H1 (cell line): ENCODE data around the gene RIPOR3. TPM values are rescaled to one million over a fixed set of nuclear protein-coding genes. Genes with fewer than 3 reads are reported as not detected.

Source experiments
- CTCF ChIA-PET: fragments of 300-600 bp; sonication (Branson Sonifier 250); formaldehyde crosslinking; loops from one replicate; lab custom pipeline; 2021; ENCODE audit not compliant: partially characterized antibody; lab: Charles Lee
- POLR2A ChIA-PET: fragments of 300-600 bp; sonication (Branson Sonifier 250); formaldehyde crosslinking; loops from one replicate; lab custom pipeline; 2021; ENCODE audit warnings: inconsistent platforms; ENCODE audit not compliant: partially characterized antibody; lab: Charles Lee
- DNase-seq, 2 experiments: peaks; one replicate each; pipeline versions ENCODE4 v3.0.0 to v3.0.0-alpha.2; 2010 to 2022; ENCODE audit warnings: low spot score in 2 of 2, low read depth in 1 of 2, mixed read lengths in 1 of 2
- FAIRE-seq: peaks from 2 replicates; lab custom pipeline; 2011; peaks lifted over from hg19 to GRCh38; lab: Jason Lieb, UNC
- H2AFZ ChIP-seq: 2 replicates; pipeline ENCODE4 v1.8.1; 2012; ENCODE audit warnings: low read length, inconsistent platforms
- H2AK5ac ChIP-seq: 2 replicates; pipeline ENCODE4 v1.6.1; 2013; ENCODE audit warnings: low read depth, low read length
- H2BK120ac ChIP-seq: replicated peaks from 2 replicates; pipeline ENCODE3; 2013; ENCODE audit warnings: low read depth, low read length, inconsistent platforms
- H2BK12ac ChIP-seq: 2 replicates; pipeline ENCODE4 v1.6.1; 2013; ENCODE audit warnings: low read depth, low read length
- H2BK15ac ChIP-seq: 2 replicates; pipeline ENCODE4 v1.6.1; 2013; ENCODE audit warnings: low read length
- H2BK20ac ChIP-seq: 2 replicates; pipeline ENCODE4 v1.6.1; 2013; ENCODE audit warnings: low read length
- H2BK5ac ChIP-seq: 2 replicates; pipeline ENCODE4 v1.6.1; 2013; ENCODE audit warnings: low read depth, low read length
- H3K14ac ChIP-seq: 2 replicates; pipeline ENCODE4 v1.6.1; 2013; ENCODE audit warnings: inconsistent platforms; ENCODE audit not compliant: insufficient read length
- H3K18ac ChIP-seq: 2 replicates; pipeline ENCODE4 v1.6.1; 2013; ENCODE audit warnings: low read length; ENCODE audit errors: extremely low read depth
- H3K23ac ChIP-seq: 2 replicates; pipeline ENCODE4 v1.6.1; 2013; ENCODE audit warnings: inconsistent platforms; ENCODE audit not compliant: insufficient read length
- H3K23me2 ChIP-seq: 2 replicates; pipeline ENCODE4 v1.6.1; 2013; ENCODE audit warnings: low read depth, low read length
- H3K27ac ChIP-seq: 2 replicates; pipeline ENCODE4 v1.6.1; 2011; ENCODE audit warnings: low read depth, low read length, inconsistent platforms
- H3K27me3 ChIP-seq, 4 experiments: replicated peaks in 1 of 4; 1 replicate in 1 of 4; 2 replicates in 3 of 4; pipeline versions ENCODE4 v1.6.1 to v1.8.1; 2011 to 2013; ENCODE audit warnings: low read length in 3 of 4, mild to moderate bottlenecking in 3 of 4, inconsistent platforms in 2 of 4, mixed read lengths in 2 of 4, moderate library complexity in 1 of 4; ENCODE audit not compliant: control insufficient read depth in 3 of 4, insufficient read depth in 3 of 4; ENCODE audit errors: extremely low read depth in 1 of 4
- H3K36me3 ChIP-seq, 4 experiments: 2 replicates each; pipeline versions ENCODE4 v1.6.1 to v1.8.1; 2011 to 2013; ENCODE audit warnings: mild to moderate bottlenecking in 4 of 4, low read length in 3 of 4, moderate library complexity in 2 of 4, control low read depth in 1 of 4, inconsistent platforms in 1 of 4; ENCODE audit not compliant: insufficient read depth in 4 of 4, control insufficient read depth in 2 of 4
- H3K4ac ChIP-seq: replicated peaks from 2 replicates; pipeline ENCODE3; 2013; ENCODE audit warnings: low read length, low read depth, mixed read lengths, inconsistent platforms; ENCODE audit not compliant: insufficient read length
- H3K4me1 ChIP-seq, 4 experiments: replicated peaks in 1 of 4; 1 replicate in 1 of 4; 2 replicates in 3 of 4; pipeline versions ENCODE4 v1.6.1 to v1.8.1; 2011 to 2013; ENCODE audit warnings: low read length in 3 of 4, inconsistent platforms in 2 of 4, mixed read lengths in 1 of 4; ENCODE audit not compliant: insufficient read depth in 4 of 4, control insufficient read depth in 3 of 4
- H3K4me2 ChIP-seq, 2 experiments: 2 replicates each; pipeline versions ENCODE4 v1.6.1 to v1.8.1; 2011 to 2013; ENCODE audit warnings: low read depth in 2 of 2, low read length in 2 of 2, control low read depth in 1 of 2, inconsistent platforms in 1 of 2, mild to moderate bottlenecking in 1 of 2; ENCODE audit not compliant: insufficient read depth in 1 of 2
- H3K4me3 ChIP-seq, 4 experiments: fragments of 200-600, 300-600 bp in 1 of 4; sonication (generic), shearing (Covaris generic), sonication (Bioruptor Twin) in 1 of 4; 2 replicates each; pipeline versions ENCODE4 v1.5.1 to v1.8.1; 2011 to 2016; ENCODE audit warnings: low read length in 4 of 4, low read depth in 3 of 4, control low read depth in 2 of 4, inconsistent platforms in 2 of 4, mild to moderate bottlenecking in 2 of 4, mixed read lengths in 1 of 4, moderate library complexity in 1 of 4; ENCODE audit not compliant: insufficient read depth in 2 of 4; ENCODE audit errors: extremely low read depth in 1 of 4
- H3K56ac ChIP-seq: replicated peaks from 2 replicates; pipeline ENCODE3; 2013; ENCODE audit warnings: low read depth, mild to moderate bottlenecking, mixed read lengths, low read length, inconsistent platforms; ENCODE audit not compliant: insufficient read length
- H3K79me1 ChIP-seq: 2 replicates; pipeline ENCODE4 v1.6.1; 2013; ENCODE audit warnings: low read depth, low read length, control low read depth
- H3K79me2 ChIP-seq, 2 experiments: 2 replicates each; pipeline versions ENCODE4 v1.6.1 to v1.8.1; 2012 to 2013; ENCODE audit warnings: low read length in 2 of 2, mild to moderate bottlenecking in 2 of 2, inconsistent platforms in 1 of 2; ENCODE audit not compliant: insufficient read depth in 2 of 2, control insufficient read depth in 1 of 2
- H3K9ac ChIP-seq, 4 experiments: replicated peaks in 1 of 4; 1 replicate in 1 of 4; 2 replicates in 3 of 4; pipeline versions ENCODE4 v1.6.1 to v1.8.1; 2011 to 2013; ENCODE audit warnings: low read depth in 3 of 4, low read length in 3 of 4, control low read depth in 2 of 4, mild to moderate bottlenecking in 2 of 4, moderate library complexity in 2 of 4, inconsistent platforms in 1 of 4; ENCODE audit errors: extremely low read depth in 1 of 4
- H3K9me3 ChIP-seq, 2 experiments: 2 replicates each; pipeline versions ENCODE4 v1.6.1 to v1.8.1; 2012 to 2013; ENCODE audit warnings: mild to moderate bottlenecking in 2 of 2, moderate library complexity in 2 of 2, control low read depth in 1 of 2, inconsistent platforms in 1 of 2, low read depth in 1 of 2, low read length in 1 of 2, mixed read lengths in 1 of 2; ENCODE audit not compliant: insufficient read depth in 2 of 2
- H4K20me1 ChIP-seq, 2 experiments: replicated peaks in 1 of 2; 2 replicates each; pipeline versions ENCODE3 to v1.8.1; 2011 to 2013; ENCODE audit warnings: inconsistent platforms in 2 of 2, low read length in 2 of 2, mild to moderate bottlenecking in 1 of 2; ENCODE audit not compliant: insufficient read depth in 2 of 2, control insufficient read depth in 1 of 2
- H4K5ac ChIP-seq: 2 replicates; pipeline ENCODE4 v1.6.1; 2013; ENCODE audit warnings: low read length, low read depth, mixed read lengths, inconsistent platforms; ENCODE audit not compliant: insufficient read length
- H4K8ac ChIP-seq: 2 replicates; pipeline ENCODE4 v1.8.0; 2013; ENCODE audit warnings: mild to moderate bottlenecking, moderate library complexity, low read length, inconsistent platforms; ENCODE audit not compliant: insufficient read depth; ENCODE audit errors: extremely low read depth
- H4K91ac ChIP-seq: replicated peaks from 2 replicates; pipeline ENCODE3; 2013; ENCODE audit warnings: low read length, mixed read lengths, inconsistent platforms; ENCODE audit not compliant: insufficient read length
- ASH2L ChIP-seq: fragments of 200-600, 300-600 bp; sonication (generic); IDR thresholded peaks from one replicate; pipeline ENCODE4 v1.7.1; 2017; ENCODE audit warnings: low read length
- BCL11A ChIP-seq, 2 experiments: IDR thresholded peaks; one replicate each; pipeline ENCODE4 v1.6.1; 2011; ENCODE audit warnings: low read depth in 2 of 2, low read length in 2 of 2, mild to moderate bottlenecking in 2 of 2
- GTF2F1 ChIP-seq: IDR thresholded peaks from 2 replicates; pipeline ENCODE4 v1.6.1; 2012; ENCODE audit warnings: low read depth, low read length, improper control_type of control experiment, borderline replicate concordance
- JUND ChIP-seq: IDR thresholded peaks from 2 replicates; pipeline ENCODE4 v1.6.1; 2011; ENCODE audit warnings: mild to moderate bottlenecking, improper control_type of control experiment, low read length
- NANOG ChIP-seq: IDR thresholded peaks from 2 replicates; pipeline ENCODE4 v1.6.1; 2011; ENCODE audit warnings: low read length, low read depth, mild to moderate bottlenecking, inconsistent platforms; ENCODE audit not compliant: insufficient read depth, poor library complexity, severe bottlenecking
- POLR2AphosphoS5 ChIP-seq: IDR thresholded peaks from 2 replicates; pipeline ENCODE4 v1.6.1; 2011; ENCODE audit warnings: low read depth, low read length
- SIN3A ChIP-seq, 2 experiments: IDR thresholded peaks in 1 of 2; conservative IDR thresholded peaks in 1 of 2; 2 replicates each; pipeline ENCODE4 v1.6.1; 2011 to 2012; ENCODE audit warnings: low read length in 2 of 2, improper control_type of control experiment in 1 of 2, low read depth in 1 of 2, mild to moderate bottlenecking in 1 of 2
- TEAD4 ChIP-seq: IDR thresholded peaks from 2 replicates; pipeline ENCODE4 v1.6.1; 2012; ENCODE audit warnings: low read depth, low read length, inconsistent platforms, mixed read lengths
- WGBS, 2 experiments: shearing (Covaris generic) in 1 of 2; methylation state at CpG; one replicate each; pipeline versions ENCODE4 v1.1.6 to v1.1.7; 2013 to 2015; ENCODE audit warnings: low lambda C conversion rate in 2 of 2, mixed read lengths in 2 of 2, inconsistent platforms in 1 of 2, low coverage in 1 of 2, missing lambda C conversion rate in 1 of 2; ENCODE audit not compliant: insufficient replicate concordance in 2 of 2, insufficient coverage in 1 of 2, insufficient read length in 1 of 2; ENCODE audit errors: extremely low coverage in 1 of 2, missing lambda C conversion rate in 1 of 2; 5-methylcytosine and 5-hydroxymethylcytosine counted together
- polyA plus RNA-seq, 7 experiments: library from polyadenylated mRNA; depleted of rRNA in 3 of 7; stranded (reverse) in 5 of 7; unstranded in 2 of 7; fragments of >200 nt in 5 of 7; fragments of 200-250 nt in 2 of 7; gene quantifications; 1 replicate in 5 of 7; 2 replicates in 1 of 7; 4 replicates in 1 of 7; pipeline versions ENCODE4 v1.2.1 to v1.2.3, GENCODE V29; 2011 to 2013; ENCODE audit warnings: missing spikeins in 2 of 7, mixed read lengths in 2 of 7
- total RNA-seq: library from RNA; stranded (reverse); fragmentation: NEBNext Ultra II Directional; extraction: Animal tissue kit (Norgen Biotek cat#: 25700); gene quantifications from 2 replicates; pipeline ENCODE4 v1.2.1, GENCODE V29; 2021

Gene RIPOR3
- total and polyA plus RNA-seq, 2 of the 8 experiments (the other 6 are each of a cell fraction or from before 2014, with no cell fraction given): 3.6 to 4.5 TPM

- Histone ChIP-seq H4K8ac (no peak overlapping the region), H2BK5ac (no peak overlapping the region), H3K4me1 (no peaks in the 10 kb centered on the region)
- TF ChIP-seq JUND: no peak
- no peak for TF ChIP-seq GTF2F1
- TF ChIP-seq SIN3A (conservative IDR thresholded peaks at IDR 0.05 in 1 of 2, IDR thresholded peaks at IDR 0.05 in 1 of 2; ENCODE audit: low read depth in 1 of 2, low read length in 2 of 2): no peak
- TF ChIP-seq ASH2L: no peak
- TF ChIP-seq TEAD4: no peak
- TF ChIP-seq BCL11A (IDR thresholded peaks at IDR 0.05; ENCODE audit: low read depth in 2 of 2, low read length in 2 of 2): no peak
- TF ChIP-seq POLR2AphosphoS5: no peak
- no peak for TF ChIP-seq NANOG
- TF ChIP-seq, all 59 proteins: peak for 0
- no peak overlapping the region for H2AFZ ChIP-seq
- no peak overlapping the region for H2AK5ac ChIP-seq
- no peak overlapping the region for H4K5ac ChIP-seq
- H3K27me3 ChIP-seq: no peaks in the 10 kb centered on the region
- no peak overlapping the region for H2BK15ac ChIP-seq
- no peak overlapping the region for H3K18ac ChIP-seq
- H4K20me1 ChIP-seq: peaks cover 2 to 6% of the 10 kb centered on the region in 2 experiments
- H3K79me1 ChIP-seq: no peaks in the 10 kb centered on the region
- H3K4me3 ChIP-seq: no peak overlapping the region
- no peaks in the 10 kb centered on the region for H3K23me2 ChIP-seq
- POLR2A ChIA-PET: no interaction called here
- FAIRE-seq (no peak), DNase-seq (no peak)
- no peak overlapping the region for H3K23ac ChIP-seq
- no peak overlapping the region for H4K91ac ChIP-seq
- no peaks in the 10 kb centered on the region for H3K9me3 ChIP-seq
- H3K4ac ChIP-seq: no peak overlapping the region
- no peak overlapping the region for H2BK12ac ChIP-seq
- no peak overlapping the region for H2BK120ac ChIP-seq
- no peak overlapping the region for H3K14ac ChIP-seq
- H3K27ac ChIP-seq: no peak overlapping the region
- WGBS, 2 experiments: 86% methylated on average over 15 of the region's 15 CpGs; no CpG with 5 or more reads in 1 of the 2 experiments
- no peak overlapping the region for H3K56ac ChIP-seq
- no peaks in the 10 kb centered on the region for H3K79me2 ChIP-seq
- CTCF ChIA-PET: interaction anchor here (0.6 to 5.1 kb wide), 5 partner anchors 8 to 105 kb away, joined by 3 to 36 read pairs (median 3); no protein-coding TSS in a partner anchor
- no peak overlapping the region for H2BK20ac ChIP-seq
- H3K36me3 ChIP-seq: peaks cover 2 to 26% (median 16%) of the 10 kb centered on the region in 4 experiments; a peak in 6 of 8 replicates
- no peak overlapping the region for H3K4me2 ChIP-seq
- no peak overlapping the region for H3K9ac ChIP-seq
Measured at GRCh38 chr20:50583442-50584150, 107.7 kb downstream of the RIPOR3 start.
